T-helper 2 cell (primary cell): ENCODE measurements around the gene CTXN1.

Source experiments
- DNase-seq, 5 experiments: peaks; one replicate each; pipeline versions ENCODE4 v3.0.0 to v3.0.0-alpha.2; 2012 to 2022

The CTXN1 gene

GRCh38 chr19:7912697-7913564 is 13.0 kb downstream of the CTXN1 start:
- no peak for DNase-seq

GRCh38 chr19:7912144-7912696 is 13.7 kb downstream of the CTXN1 start:
- no peak for DNase-seq

GRCh38 chr19:7911508-7912143 is 14.3 kb downstream of the CTXN1 start:
- DNase-seq: no peak

GRCh38 chr19:7910321-7911161 is 15.4 kb downstream of the CTXN1 start:
- DNase-seq: no peak

- DNase-seq: no peak
Measured at GRCh38 chr19:7909471-7910067, 16.4 kb downstream of the CTXN1 start.

GRCh38 chr19:7908742-7909461 is 17.0 kb downstream of the CTXN1 start:
- DNase-seq: no peak

- DNase-seq: no peak
Measured at GRCh38 chr19:7908078-7908699, 17.7 kb downstream of the CTXN1 start.

- DNase-seq: no peak
Measured at GRCh38 chr19:7907544-7907943, 18.4 kb downstream of the CTXN1 start.

- DNase-seq: no peak
Measured at GRCh38 chr19:7907122-7907521, 18.8 kb downstream of the CTXN1 start.

GRCh38 chr19:7905859-7906258 is 20.1 kb downstream of the CTXN1 start:
- no peak for DNase-seq

- no peak for DNase-seq
Measured at GRCh38 chr19:7905268-7905667, 20.7 kb downstream of the CTXN1 start.

- DNase-seq: peak in 4 of 5 experiments; percentile 49 to 96 (median 72)
Measured at GRCh38 chr19:7904074-7905020, 21.6 kb downstream of the CTXN1 start.

GRCh38 chr19:7903244-7904073 is 22.5 kb downstream of the CTXN1 start, which contains the start of gene MAP2K7:
Gene MAP2K7, plus strand, starts transcription at chr19:7903877. Its CDS starts 68 bp downstream, at chr19:7903945.
- DNase-seq: peak; percentile 99 to 100 (median 100)

- no peak for DNase-seq
Measured at GRCh38 chr19:7902796-7903243, 23.1 kb downstream of the CTXN1 start.

- no peak for DNase-seq
Measured at GRCh38 chr19:7901337-7901736, 24.6 kb downstream of the CTXN1 start.

- no peak for DNase-seq
Measured at GRCh38 chr19:7900931-7901330, 25.0 kb downstream of the CTXN1 start.

- no peak for DNase-seq
Measured at GRCh38 chr19:7900401-7900870, 25.5 kb downstream of the CTXN1 start.

- no peak for DNase-seq
Measured at GRCh38 chr19:7899751-7900378, 26.1 kb downstream of the CTXN1 start.
